HG02973 (cell line): ENCODE results near the gene HIGD1C.
"Not testable (repeated sequence)": the region's sequence is repeated elsewhere in the genome, so short reads cannot be mapped to it uniquely, and the experiment has no call there.

Experiments
- ATAC-seq: cut with Tn5 transposase; IDR thresholded peaks from one replicate; pipeline ENCODE4 v1.9.1; 2021; ENCODE audit warnings: moderate library complexity; ENCODE audit not compliant: unreplicated experiment

HIGD1C gene

DNA sequence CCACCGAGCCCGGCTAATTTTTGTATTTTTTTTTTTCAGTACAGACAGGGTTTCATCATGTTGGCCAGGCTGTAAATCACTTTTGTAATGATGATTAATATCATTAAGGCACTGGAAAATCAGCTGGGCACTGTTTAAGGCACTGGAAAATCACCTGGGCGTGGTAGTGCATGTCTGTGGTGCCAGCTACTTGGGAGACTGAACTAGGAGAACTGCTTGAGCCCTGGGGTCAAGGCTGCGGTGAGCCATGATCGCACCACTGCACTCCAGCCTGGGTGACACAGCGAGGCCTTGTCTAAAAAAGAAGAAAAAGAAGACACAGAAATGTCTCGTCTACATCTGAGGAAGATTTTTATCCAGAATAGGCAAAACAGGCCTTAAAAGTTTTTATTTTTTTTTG, 61.1 kb downstream of the HIGD1C start:
- ATAC-seq = no peak

DNA sequence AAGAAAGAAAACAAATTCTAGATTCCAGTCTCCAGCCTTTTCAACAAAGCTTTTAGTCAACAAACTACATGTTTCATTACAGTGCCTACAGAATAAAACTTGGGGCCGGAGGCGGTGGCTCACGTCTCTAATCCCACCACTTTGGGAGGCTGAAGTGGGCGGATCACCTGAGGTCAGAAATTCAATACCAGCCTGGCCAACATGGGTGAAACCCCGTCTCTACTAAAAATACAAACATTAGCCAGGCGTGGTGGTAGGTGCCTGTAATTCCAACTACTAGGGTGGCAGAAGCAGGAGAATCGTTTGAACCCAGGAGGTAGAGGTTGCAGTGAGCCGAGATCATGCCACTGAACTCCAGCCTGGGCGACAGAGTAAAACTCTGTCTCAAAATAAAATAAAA, 62.1 kb downstream of the HIGD1C start:
- ATAC-seq = not testable (repeated sequence)

DNA sequence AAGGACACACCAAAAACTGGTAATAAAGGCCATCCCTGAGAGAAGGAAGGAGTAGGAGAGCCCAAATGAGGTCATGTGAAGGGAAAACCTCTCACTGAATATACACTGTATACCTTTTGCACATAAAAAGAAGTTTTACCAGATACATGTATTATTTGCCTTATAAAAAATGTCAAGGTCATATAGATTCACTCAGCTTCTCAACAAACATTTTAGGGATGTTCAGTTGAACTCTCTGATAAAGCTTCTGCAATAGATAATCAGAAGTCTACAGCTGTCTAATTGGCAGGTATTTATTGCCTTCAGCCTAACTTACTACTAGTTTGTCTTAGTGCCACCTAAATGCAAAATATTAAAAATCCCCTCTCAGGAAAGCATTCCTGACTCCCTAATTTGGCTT, 65.1 kb downstream of the HIGD1C start:
- ATAC-seq = no peak

DNA sequence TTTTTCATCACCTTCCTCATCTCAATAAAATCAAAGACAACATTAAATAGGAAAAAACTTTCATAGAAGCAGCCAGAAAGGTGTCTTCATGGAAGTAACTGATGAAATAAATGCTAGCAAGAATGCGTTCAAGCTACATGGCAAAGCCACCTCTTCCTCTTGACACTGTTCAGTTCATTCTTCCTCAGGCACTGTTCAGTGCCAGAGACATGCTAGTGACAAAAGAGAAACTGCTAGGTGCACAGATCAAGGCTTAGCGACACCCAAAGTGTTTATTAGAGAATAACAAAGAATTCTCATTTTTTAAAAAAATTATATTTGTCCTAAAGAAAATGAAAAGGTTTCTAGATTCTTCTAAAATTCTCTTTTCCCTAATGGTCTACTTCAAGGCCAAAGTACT, 66.6 kb downstream of the HIGD1C start:
- ATAC-seq = no peak

DNA sequence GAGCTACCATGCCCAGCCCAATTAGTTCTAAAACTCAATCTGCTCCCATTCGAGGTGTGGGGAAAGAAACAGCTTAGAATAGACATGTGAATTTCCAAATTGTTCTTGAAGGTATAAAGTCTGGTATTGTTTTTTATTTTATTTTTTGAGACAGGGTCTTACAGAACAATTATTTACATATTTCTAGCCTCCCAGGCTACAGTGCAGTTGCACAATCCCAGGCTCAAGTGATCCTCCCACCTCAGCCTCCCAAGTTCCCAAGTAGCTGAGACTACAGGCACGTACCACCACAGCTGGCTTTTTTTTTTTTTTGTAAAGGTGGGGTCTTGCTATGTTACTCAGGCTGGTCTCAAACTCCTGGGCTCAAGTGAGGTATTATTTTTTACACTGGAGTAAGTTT, 67.6 kb downstream of the HIGD1C start:
- ATAC-seq = no peak
